ENCODE data around the gene NATD1. TPM values are rescaled to one million over a fixed set of nuclear protein-coding genes. Genes with fewer than 3 reads are reported as not detected.

Gene NATD1
- total and polyA plus RNA-seq, 2 experiments from 2014 or later, result 2.1 to 8.1 TPM

DNA sequence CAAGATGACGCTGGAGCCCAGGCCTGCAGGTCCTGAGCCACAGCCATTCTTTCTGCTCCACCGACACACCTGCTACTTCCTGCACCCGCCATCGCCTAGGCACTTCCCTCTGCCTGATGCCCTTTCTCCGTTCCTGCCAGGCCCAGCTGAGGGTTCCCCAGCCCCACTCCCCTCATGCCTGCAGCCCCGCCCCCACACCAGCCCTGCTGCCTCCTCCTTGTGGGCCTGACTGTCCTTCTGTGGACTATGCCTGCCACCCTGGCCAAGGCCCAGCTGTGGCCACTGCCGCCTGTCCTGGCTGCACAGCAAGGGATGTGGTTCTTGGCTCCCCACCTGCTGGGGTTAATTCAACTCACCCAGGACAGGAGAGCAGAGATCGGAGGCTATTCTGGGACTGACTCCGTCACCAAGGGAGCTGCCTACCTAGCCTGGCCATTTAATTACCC lies 7.5 kb downstream of the NATD1 start (continued):
- TF ChIP-seq, protein P1, sequence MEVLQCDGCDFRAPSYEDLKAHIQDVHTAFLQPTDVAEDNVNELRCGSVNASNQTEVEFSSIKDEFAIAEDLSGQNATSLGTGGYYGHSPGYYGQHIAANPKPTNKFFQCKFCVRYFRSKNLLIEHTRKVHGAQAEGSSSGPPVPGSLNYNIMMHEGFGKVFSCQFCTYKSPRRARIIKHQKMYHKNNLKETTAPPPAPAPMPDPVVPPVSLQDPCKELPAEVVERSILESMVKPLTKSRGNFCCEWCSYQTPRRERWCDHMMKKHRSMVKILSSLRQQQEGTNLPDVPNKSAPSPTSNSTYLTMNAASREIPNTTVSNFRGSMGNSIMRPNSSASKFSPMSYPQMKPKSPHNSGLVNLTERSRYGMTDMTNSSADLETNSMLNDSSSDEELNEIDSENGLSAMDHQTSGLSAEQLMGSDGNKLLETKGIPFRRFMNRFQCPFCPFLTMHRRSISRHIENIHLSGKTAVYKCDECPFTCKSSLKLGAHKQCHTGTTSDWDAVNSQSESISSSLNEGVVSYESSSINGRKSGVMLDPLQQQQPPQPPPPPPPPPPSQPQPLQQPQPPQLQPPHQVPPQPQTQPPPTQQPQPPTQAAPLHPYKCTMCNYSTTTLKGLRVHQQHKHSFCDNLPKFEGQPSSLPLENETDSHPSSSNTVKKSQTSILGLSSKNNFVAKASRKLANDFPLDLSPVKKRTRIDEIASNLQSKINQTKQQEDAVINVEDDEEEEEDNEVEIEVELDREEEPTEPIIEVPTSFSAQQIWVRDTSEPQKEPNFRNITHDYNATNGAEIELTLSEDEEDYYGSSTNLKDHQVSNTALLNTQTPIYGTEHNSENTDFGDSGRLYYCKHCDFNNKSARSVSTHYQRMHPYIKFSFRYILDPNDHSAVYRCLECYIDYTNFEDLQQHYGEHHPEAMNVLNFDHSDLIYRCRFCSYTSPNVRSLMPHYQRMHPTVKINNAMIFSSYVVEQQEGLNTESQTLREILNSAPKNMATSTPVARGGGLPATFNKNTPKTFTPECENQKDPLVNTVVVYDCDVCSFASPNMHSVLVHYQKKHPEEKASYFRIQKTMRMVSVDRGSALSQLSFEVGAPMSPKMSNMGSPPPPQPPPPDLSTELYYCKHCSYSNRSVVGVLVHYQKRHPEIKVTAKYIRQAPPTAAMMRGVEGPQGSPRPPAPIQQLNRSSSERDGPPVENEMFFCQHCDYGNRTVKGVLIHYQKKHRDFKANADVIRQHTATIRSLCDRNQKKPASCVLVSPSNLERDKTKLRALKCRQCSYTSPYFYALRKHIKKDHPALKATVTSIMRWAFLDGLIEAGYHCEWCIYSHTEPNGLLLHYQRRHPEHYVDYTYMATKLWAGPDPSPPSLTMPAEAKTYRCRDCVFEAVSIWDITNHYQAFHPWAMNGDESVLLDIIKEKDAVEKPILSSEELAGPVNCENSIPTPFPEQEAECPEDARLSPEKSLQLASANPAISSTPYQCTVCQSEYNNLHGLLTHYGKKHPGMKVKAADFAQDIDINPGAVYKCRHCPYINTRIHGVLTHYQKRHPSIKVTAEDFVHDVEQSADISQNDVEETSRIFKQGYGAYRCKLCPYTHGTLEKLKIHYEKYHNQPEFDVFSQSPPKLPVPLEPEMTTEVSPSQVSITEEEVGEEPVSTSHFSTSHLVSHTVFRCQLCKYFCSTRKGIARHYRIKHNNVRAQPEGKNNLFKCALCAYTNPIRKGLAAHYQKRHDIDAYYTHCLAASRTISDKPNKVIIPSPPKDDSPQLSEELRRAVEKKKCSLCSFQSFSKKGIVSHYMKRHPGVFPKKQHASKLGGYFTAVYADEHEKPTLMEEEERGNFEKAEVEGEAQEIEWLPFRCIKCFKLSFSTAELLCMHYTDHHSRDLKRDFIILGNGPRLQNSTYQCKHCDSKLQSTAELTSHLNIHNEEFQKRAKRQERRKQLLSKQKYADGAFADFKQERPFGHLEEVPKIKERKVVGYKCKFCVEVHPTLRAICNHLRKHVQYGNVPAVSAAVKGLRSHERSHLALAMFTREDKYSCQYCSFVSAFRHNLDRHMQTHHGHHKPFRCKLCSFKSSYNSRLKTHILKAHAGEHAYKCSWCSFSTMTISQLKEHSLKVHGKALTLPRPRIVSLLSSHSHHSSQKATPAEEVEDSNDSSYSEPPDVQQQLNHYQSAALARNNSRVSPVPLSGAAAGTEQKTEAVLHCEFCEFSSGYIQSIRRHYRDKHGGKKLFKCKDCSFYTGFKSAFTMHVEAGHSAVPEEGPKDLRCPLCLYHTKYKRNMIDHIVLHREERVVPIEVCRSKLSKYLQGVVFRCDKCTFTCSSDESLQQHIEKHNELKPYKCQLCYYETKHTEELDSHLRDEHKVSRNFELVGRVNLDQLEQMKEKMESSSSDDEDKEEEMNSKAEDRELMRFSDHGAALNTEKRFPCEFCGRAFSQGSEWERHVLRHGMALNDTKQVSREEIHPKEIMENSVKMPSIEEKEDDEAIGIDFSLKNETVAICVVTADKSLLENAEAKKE (CRISPR knock-in tag; IDR thresholded peaks at IDR 0.05), result no peak
- TF ChIP-seq POLR2AphosphoS5 (IDR thresholded peaks at IDR 0.05; ENCODE audit: low read depth) (no peak), REST (IDR thresholded peaks at IDR 0.05; ENCODE audit: unreplicated experiment) (no peak), EZH2phosphoT487 (IDR thresholded peaks at IDR 0.05; ENCODE audit: unreplicated experiment) (no peak), CREB1 (CRISPR knock-in tag; IDR thresholded peaks at IDR 0.05; ENCODE audit: low read depth) (no peak), ZNF331 (CRISPR knock-in tag; IDR thresholded peaks at IDR 0.05; ENCODE audit: low read depth) (no peak), ZNF114 (CRISPR knock-in tag; IDR thresholded peaks at IDR 0.05) (no peak)

Measured in GM23338 (cell line).